Upper lobe of left lung (tissue), 4 donors: ENCODE measurements around the gene MMP15.

ENCODE experiments used
- POLR2A ChIP-seq, 4 donors: fragments of 450-650 bp; IDR thresholded peaks; one replicate each; pipeline ENCODE4 v1.5.1; 2016 to 2017; ENCODE audit warnings: antibody characterized with exemption in 4 of 4, mild to moderate bottlenecking in 2 of 4
- POLR2AphosphoS5 ChIP-seq, 2 donors: sonication (generic); formaldehyde crosslinking; IDR thresholded peaks; one replicate each; pipeline ENCODE4 v1.5.1; 2017; ENCODE audit warnings: antibody characterized with exemption in 2 of 2

DNA sequence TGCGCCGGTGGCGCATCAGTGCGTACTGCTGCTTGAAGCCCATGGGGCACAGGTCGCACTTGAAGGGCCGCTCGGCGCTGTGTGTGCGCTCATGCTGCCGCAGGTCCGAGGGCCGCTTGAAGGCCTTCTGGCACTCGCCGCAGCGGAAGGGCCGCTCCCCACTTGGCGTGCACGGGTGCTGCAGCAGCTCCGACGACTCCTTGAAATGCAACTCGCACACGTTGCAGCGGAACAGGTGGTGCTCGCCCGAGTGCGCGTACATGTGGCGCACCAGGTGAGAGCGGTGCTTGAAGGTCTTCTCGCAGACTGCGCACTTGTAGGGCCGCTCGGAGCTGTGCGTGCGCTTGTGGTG lies 28.4 kb upstream of the MMP15 start:
- TF ChIP-seq POLR2AphosphoS5 (IDR thresholded peaks at IDR 0.05) (no peak), POLR2A (IDR thresholded peaks at IDR 0.05) (no peak)
